Measurements from ENCODE around the gene FHOD3.

GRCh38 chr18:36589857-36590543 lies 292.5 kb downstream of the FHOD3 start:
- TF ChIP-seq CTCF (IDR thresholded peaks at IDR 0.05) (no peak), POLR2AphosphoS5 (IDR thresholded peaks at IDR 0.05) (no peak)
